Right atrium auricular region (tissue), 2 donors: ENCODE results near the gene ADAM10. TPM values are rescaled to one million over a fixed set of nuclear protein-coding genes. Genes with fewer than 3 reads are reported as not detected.

Source experiments
- DNase-seq: peaks from one replicate; pipeline ENCODE4 v3.0.0-alpha.2; 2019; ENCODE audit warnings: low spot score
- H3K27ac ChIP-seq, 2 donors: fragments of 200-600 bp; sonication (generic); 1 replicate in 1 of 2; 2 replicates in 1 of 2; pipeline ENCODE4 v1.5.1; 2016 to 2019
- H3K27me3 ChIP-seq, 2 donors: fragments of 200-600 bp; sonication (generic); one replicate each; pipeline versions ENCODE4 v1.5.1 to v1.6.0; 2017 to 2019
- H3K36me3 ChIP-seq: fragments of 200-600 bp; sonication (generic); one replicate; pipeline ENCODE4 v1.5.1; 2016
- H3K4me1 ChIP-seq, 2 donors: fragments of 200-600 bp; sonication (generic); one replicate each; pipeline versions ENCODE4 v1.5.1 to v1.6.0; 2017 to 2019
- H3K4me3 ChIP-seq, 2 donors: fragments of 200-600 bp; sonication (generic); 1 replicate in 1 of 2; 2 replicates in 1 of 2; pipeline ENCODE4 v1.5.1; 2017 to 2019; ENCODE audit warnings: mild to moderate bottlenecking in 1 of 2, moderate library complexity in 1 of 2
- H3K9me3 ChIP-seq, 2 donors: fragments of 200-600 bp; sonication (generic); one replicate each; pipeline ENCODE4 v1.5.1; 2019
- CTCF ChIP-seq, 2 donors: fragments of 200-600 bp; sonication (generic); IDR thresholded peaks; one replicate each; pipeline ENCODE4 v1.5.1; 2019; ENCODE audit warnings: antibody characterized with exemption in 2 of 2
- total RNA-seq, 2 donors: library from RNA; depleted of rRNA; stranded (reverse); fragments of >200 nt; gene quantifications; one replicate each; pipeline ENCODE4 v1.1.0, GENCODE V29; 2016

ADAM10 gene
- total RNA-seq, 2 donors from 2014 or later, result 40.8 to 42.0 TPM

- Histone ChIP-seq H3K27me3 (no peaks in the 10 kb centered on the region), H3K4me1 (no peaks in the 10 kb centered on the region), H3K27ac (no peak overlapping the region), H3K36me3 (no peaks in the 10 kb centered on the region), H3K4me3 (no peak overlapping the region), H3K9me3 (peaks cover 0 to 4% of the 10 kb centered on the region in 2 donors)
- DNase-seq, result no peak
- no peak for TF ChIP-seq CTCF (IDR thresholded peaks at IDR 0.05)
These were observed 180.1 kb downstream of the ADAM10 start for GRCh38 chr15:58569455-58569854.

GRCh38 chr15:58568157-58568571 lies 181.3 kb downstream of the ADAM10 start:
- H3K27ac ChIP-seq, result no peak overlapping the region
- no peak for DNase-seq

GRCh38 chr15:58566029-58566428 lies 183.5 kb downstream of the ADAM10 start:
- no peak for TF ChIP-seq CTCF (IDR thresholded peaks at IDR 0.05)
- no peak for DNase-seq
- Histone ChIP-seq H3K4me1 (no peaks in the 10 kb centered on the region), H3K27ac (no peak overlapping the region), H3K27me3 (no peaks in the 10 kb centered on the region), H3K4me3 (no peak overlapping the region), H3K9me3 (peaks cover 0 to 4% of the 10 kb centered on the region in 2 donors), H3K36me3 (no peaks in the 10 kb centered on the region)

More at GRCh38 chr15:58568157-58568571, 181.3 kb downstream of the ADAM10 start:
- Histone ChIP-seq H3K4me3 (no peak overlapping the region), H3K36me3 (no peaks in the 10 kb centered on the region), H3K4me1 (no peaks in the 10 kb centered on the region), H3K9me3 (peaks cover 0 to 4% of the 10 kb centered on the region in 2 donors), H3K27me3 (no peaks in the 10 kb centered on the region)
- TF ChIP-seq CTCF (IDR thresholded peaks at IDR 0.05), result no peak

GRCh38 chr15:58565619-58566018 lies 183.9 kb downstream of the ADAM10 start:
- H3K4me3 ChIP-seq, result no peak overlapping the region
- DNase-seq, result no peak
- H3K4me1 ChIP-seq, result no peaks in the 10 kb centered on the region
- H3K9me3 ChIP-seq, result peaks cover 0 to 4% of the 10 kb centered on the region in 2 donors
- no peak for TF ChIP-seq CTCF (IDR thresholded peaks at IDR 0.05)
- H3K27me3 ChIP-seq, result no peaks in the 10 kb centered on the region
- H3K36me3 ChIP-seq, result no peaks in the 10 kb centered on the region
- H3K27ac ChIP-seq, result no peak overlapping the region

- no peaks in the 10 kb centered on the region for H3K4me1 ChIP-seq
- no peaks in the 10 kb centered on the region for H3K27me3 ChIP-seq
- no peak for DNase-seq
- H3K9me3 ChIP-seq, result peaks cover 0 to 4% of the 10 kb centered on the region in 2 donors
- H3K4me3 ChIP-seq, result no peak overlapping the region
- H3K27ac ChIP-seq, result no peak overlapping the region
- H3K36me3 ChIP-seq, result no peaks in the 10 kb centered on the region
- TF ChIP-seq CTCF (IDR thresholded peaks at IDR 0.05), result no peak
These were observed 184.5 kb downstream of the ADAM10 start for GRCh38 chr15:58564981-58565380.

- no peak for TF ChIP-seq CTCF (IDR thresholded peaks at IDR 0.05)
- Histone ChIP-seq H3K27ac (no peak overlapping the region), H3K4me3 (no peak overlapping the region), H3K27me3 (no peaks in the 10 kb centered on the region), H3K36me3 (no peaks in the 10 kb centered on the region), H3K9me3 (no peaks in the 10 kb centered on the region), H3K4me1 (no peaks in the 10 kb centered on the region)
- DNase-seq, result peak; percentile 11
These were observed 187.4 kb downstream of the ADAM10 start for GRCh38 chr15:58562135-58562534.
